HG03139 (cell line): ENCODE measurements around the gene BCAR3.

Experiments
- ATAC-seq: cut with Tn5 transposase; IDR thresholded peaks from one replicate; pipeline ENCODE4 v1.9.1; 2021; ENCODE audit not compliant: unreplicated experiment

The BCAR3 gene

DNA sequence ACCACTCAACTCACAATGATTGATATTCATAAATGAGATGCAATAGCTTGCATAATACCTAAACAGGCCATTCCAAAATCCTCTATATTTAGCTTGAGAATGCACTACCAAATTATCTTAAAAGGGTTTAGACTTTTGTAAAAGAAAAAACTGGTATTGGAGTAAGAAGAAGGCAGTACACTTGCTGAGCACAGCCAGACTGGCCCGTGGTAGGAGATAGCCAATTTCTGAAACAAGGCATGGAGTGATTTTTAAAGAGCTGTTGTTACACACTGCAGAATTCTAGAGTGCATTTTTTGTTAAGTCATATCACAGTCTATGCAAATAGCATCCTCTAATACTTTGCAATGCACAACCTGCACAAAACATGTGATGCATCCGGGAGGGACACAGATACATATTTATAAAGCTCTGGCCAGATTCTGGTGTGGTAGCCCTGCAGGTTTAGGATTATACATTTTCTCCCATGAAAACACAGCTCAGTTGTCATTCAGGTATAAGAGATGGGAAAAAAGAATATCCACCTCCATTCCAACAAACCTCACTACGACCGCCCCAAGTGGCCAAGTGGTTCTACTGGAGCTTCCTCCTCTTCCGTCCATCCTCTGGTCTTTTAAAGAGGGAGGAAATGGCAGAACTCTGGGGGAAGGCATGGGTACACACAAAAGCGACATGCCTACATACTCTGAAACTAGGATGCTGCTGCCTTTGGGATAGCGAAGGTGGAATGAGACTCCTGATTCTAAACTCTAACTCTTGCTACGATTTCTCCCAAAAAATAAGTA, 40.8 kb downstream of the BCAR3 start:
- no peak for ATAC-seq

- ATAC-seq, result no peak
These were observed 42.7 kb downstream of the BCAR3 start for GRCh38 chr1:93638981-93639380.

- no peak for ATAC-seq
These were observed 43.3 kb downstream of the BCAR3 start for GRCh38 chr1:93638307-93638847.

GRCh38 chr1:93636712-93637111, 44.9 kb downstream of the BCAR3 start:
- no peak for ATAC-seq

GRCh38 chr1:93635614-93636543, 45.8 kb downstream of the BCAR3 start:
- ATAC-seq, result no peak

- ATAC-seq, result no peak
These were observed 48.3 kb downstream of the BCAR3 start for GRCh38 chr1:93633313-93633712.

GRCh38 chr1:93631626-93632365, 49.8 kb downstream of the BCAR3 start:
- no peak for ATAC-seq

DNA sequence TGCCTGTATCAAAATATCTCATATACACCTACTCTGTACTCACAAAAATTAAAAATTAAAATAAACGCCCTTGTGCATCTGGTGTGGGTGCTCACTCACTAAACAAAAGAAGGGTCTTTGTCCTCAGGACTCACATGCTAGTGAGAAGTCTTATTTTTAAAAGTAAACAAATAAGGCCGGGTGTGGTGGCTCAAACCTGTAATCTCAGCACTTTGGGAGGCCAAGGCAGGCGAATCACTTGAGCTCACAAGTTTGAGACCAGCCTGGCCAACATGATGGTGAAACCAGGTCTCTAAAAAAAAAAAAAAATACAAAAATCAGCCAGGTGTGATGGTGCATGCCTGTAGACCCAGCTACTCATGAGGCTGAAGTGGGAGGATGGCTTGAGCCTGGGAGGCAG, 51.5 kb downstream of the BCAR3 start:
- no peak for ATAC-seq

GRCh38 chr1:93629101-93630059, 52.3 kb downstream of the BCAR3 start:
- no peak for ATAC-seq

DNA sequence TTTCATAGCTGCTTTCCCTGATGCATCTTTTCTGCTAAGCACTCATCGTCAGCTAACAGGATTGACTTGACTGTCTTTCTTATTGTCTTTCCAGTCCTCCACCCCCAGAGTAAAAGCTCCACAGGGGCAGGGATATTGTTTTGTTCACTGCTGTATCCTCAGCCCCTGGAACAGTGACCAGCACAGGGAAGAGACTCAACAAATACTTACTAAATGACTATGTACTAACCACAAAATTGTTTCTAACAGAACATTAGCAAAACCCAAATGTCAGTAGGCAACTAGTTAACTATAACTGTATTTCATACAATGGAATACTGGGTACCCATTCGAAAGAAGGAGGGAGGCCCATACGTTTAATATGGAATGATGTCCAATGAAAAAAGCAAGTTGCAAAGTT, 53.0 kb downstream of the BCAR3 start:
- ATAC-seq, result no peak

DNA sequence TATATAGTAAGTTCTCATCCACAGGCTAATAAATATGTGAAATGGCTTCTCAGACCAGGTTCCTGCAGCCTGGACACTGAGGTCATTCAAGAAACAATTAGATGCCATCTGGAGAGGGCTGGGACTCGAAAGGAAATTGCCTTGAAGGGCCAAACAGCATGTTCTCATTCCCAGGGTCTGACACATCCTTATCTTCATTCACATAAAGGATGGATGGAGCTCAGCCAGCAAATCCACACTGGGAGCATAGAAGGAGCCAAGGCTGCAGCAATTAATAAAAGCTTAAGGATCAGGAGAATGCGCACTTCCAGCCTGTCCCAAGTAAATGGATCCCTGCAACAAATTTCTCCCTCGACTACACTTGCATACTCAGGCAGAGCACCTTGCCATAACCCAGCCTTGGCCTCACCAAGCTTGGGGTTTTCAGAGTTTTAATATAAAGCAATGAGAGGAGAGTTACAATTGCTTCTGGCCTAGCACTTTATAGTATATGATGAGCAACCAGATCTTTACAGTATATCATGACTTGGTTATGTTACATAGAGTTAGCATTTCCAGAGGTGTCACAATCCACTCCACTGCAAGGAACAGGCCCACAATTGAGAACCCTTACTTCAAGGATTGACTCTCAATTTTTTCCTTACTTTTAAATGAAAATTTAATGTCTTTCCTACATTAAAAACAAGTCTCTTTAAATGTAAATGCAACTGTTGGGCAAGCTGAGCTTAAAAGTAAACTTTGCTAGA, 55.9 kb downstream of the BCAR3 start:
- ATAC-seq, result no peak

- ATAC-seq, result no peak
These were observed 57.8 kb downstream of the BCAR3 start for GRCh38 chr1:93623875-93624274.

DNA sequence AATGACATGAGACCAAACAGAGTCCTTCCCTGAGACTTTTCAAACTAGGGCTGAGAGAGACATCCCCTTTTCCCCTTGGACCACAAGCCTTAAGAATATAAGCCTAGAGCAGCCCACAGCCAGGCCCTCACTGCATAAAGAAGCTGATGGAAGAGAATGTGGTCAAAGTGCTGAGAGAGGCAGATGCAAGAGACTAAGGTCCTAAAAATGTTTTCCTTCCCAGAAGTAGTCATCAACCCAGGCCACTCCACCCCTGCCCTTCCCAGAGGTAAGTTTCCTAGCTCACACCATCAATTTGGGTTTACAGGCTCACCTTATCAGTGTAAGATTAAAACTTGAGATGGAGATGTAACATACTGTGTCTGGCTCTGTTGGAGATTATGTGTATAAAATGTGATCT, 58.2 kb downstream of the BCAR3 start:
- ATAC-seq, result no peak

GRCh38 chr1:93621246-93621645, 60.4 kb downstream of the BCAR3 start:
- ATAC-seq, result no peak

- ATAC-seq, result no peak
These were observed 60.8 kb downstream of the BCAR3 start for GRCh38 chr1:93620841-93621210.

GRCh38 chr1:93620172-93620840, 61.3 kb downstream of the BCAR3 start:
- ATAC-seq, result no peak

DNA sequence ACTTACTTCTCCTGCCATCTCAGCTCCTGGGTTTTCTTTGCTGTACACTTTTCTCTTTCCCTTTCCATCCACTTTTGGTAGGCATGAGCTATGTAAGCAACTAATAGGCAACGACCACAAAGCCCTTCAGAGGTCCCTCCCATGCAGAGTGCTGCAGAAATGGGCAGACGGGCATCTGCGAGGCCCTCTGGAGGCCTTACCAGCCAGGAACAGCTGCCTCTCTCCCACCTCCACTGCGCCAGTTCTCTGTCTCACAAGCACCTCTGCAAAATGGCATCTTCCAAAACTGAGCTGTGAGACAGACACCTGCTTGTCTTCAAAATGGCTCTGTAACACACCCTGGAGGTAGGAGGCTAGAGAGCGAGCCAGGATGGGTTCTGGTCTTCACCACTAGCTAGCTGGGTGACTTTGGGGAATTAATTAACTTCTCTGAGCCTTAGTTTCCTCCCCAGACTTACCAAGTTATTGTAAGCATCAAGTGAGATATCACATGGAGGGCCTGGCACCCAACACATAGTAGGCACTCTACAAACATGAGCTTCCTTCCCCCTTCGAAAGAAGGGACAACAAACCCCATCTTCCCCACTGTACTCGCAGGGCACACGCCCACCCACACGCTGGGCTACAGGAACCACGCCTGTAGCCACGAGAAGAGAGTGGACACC, 62.0 kb downstream of the BCAR3 start:
- no peak for ATAC-seq
